Measurements from ENCODE around the gene TMEM252.

TMEM252 gene

GRCh38 chr9:68541568-68541967 lies 885 bp upstream of the TMEM252 start:
- no peak for DNase-seq (ENCODE audit: low spot score)

- no peak for DNase-seq (ENCODE audit: low spot score)
Observed at GRCh38 chr9:68538200-68538599, 2.5 kb downstream of the TMEM252 start.

- DNase-seq (ENCODE audit: low spot score), result no peak
Observed at GRCh38 chr9:68537616-68537880, 3.1 kb downstream of the TMEM252 start.

- no peak for DNase-seq (ENCODE audit: low spot score)
Observed at GRCh38 chr9:68536876-68537615, 3.6 kb downstream of the TMEM252 start.

GRCh38 chr9:68533678-68534077 lies 7.0 kb downstream of the TMEM252 start:
- peak; percentile 38 for DNase-seq (ENCODE audit: low spot score)

GRCh38 chr9:68532131-68532530 lies 8.6 kb downstream of the TMEM252 start:
- no peak for DNase-seq (ENCODE audit: low spot score)

- no peak for DNase-seq (ENCODE audit: low spot score)
Observed at GRCh38 chr9:68530618-68531017, 10.1 kb downstream of the TMEM252 start.

GRCh38 chr9:68523367-68523936 lies 17.2 kb downstream of the TMEM252 start:
- no peak for DNase-seq (ENCODE audit: low spot score)

GRCh38 chr9:68522954-68523353 lies 17.7 kb downstream of the TMEM252 start:
- no peak for DNase-seq (ENCODE audit: low spot score)

- DNase-seq (ENCODE audit: low spot score), result no peak
Observed at GRCh38 chr9:68522131-68522530, 18.6 kb downstream of the TMEM252 start.

GRCh38 chr9:68515326-68516017 lies 25.2 kb downstream of the TMEM252 start:
- no peak for DNase-seq (ENCODE audit: low spot score)

GRCh38 chr9:68513981-68514380 lies 26.7 kb downstream of the TMEM252 start:
- no peak for DNase-seq (ENCODE audit: low spot score)

- DNase-seq (ENCODE audit: low spot score), result no peak
Observed at GRCh38 chr9:68513385-68513784, 27.3 kb downstream of the TMEM252 start.

- no peak for DNase-seq (ENCODE audit: low spot score)
Observed at GRCh38 chr9:68509689-68510088, 31.0 kb downstream of the TMEM252 start.

- DNase-seq (ENCODE audit: low spot score), result no peak
Observed at GRCh38 chr9:68508547-68508946, 32.1 kb downstream of the TMEM252 start.

GRCh38 chr9:68507806-68508145 lies 32.9 kb downstream of the TMEM252 start:
- no peak for DNase-seq (ENCODE audit: low spot score)

GRCh38 chr9:68507130-68507805 lies 33.4 kb downstream of the TMEM252 start:
- DNase-seq (ENCODE audit: low spot score), result peak; percentile 62

- no peak for DNase-seq (ENCODE audit: low spot score)
Observed at GRCh38 chr9:68506551-68506950, 34.1 kb downstream of the TMEM252 start.

- no peak for DNase-seq (ENCODE audit: low spot score)
Observed at GRCh38 chr9:68505681-68506409, 34.8 kb downstream of the TMEM252 start.

- DNase-seq (ENCODE audit: low spot score), result no peak
Observed at GRCh38 chr9:68502279-68502678, 38.4 kb downstream of the TMEM252 start.

- DNase-seq (ENCODE audit: low spot score), result peak; percentile 15
Observed at GRCh38 chr9:68500457-68501381, 40.0 kb downstream of the TMEM252 start.
